Left forelimb (tissue), 1 donor: ENCODE results near the gene QRFP.

Experiments
- DNase-seq: peaks from one replicate; pipeline ENCODE4 v3.0.0-alpha.2; 2018; ENCODE audit warnings: low spot score

Gene QRFP

GRCh38 chr9:130933114-130934046 is 36.8 kb upstream of the QRFP start:
- no peak for DNase-seq

DNA sequence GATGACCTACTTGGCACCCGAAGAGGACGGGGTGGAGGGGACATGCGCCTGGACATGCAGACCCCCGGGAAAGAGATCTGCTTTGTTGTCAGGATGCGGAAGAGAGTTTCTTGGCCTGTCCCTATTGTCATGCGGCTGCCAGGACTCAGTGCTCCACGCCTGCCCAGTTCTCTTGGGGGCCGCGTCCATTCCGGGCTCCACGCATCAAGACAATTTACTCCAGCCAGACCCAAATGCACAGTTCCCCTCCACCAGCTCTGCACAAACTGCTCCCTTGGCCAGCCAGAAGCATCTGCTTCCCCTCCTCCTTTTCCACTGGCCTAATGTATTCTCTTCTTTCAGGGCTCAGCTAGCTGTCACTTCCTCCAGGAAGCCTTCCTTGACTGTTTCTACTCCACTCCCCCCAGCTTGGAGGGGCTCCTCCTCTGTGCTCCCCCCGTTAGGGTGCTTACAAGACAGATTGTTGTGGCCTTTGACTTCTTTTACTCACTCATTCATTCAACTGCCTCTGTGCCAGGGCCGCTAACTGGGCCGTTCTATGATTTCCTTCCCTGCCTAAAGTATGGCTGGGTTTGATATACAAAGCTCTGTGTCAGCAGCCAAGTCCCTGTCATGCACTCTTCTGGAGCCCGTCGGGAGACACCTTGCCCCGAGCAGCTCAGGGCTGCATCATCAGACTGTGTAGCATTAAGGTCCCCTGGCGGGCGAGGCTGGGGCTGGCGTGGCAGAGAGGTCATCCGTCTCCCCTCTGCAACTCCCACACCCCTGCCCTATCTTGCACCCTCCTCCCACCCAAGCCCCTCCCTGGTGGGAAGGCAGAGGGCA is 35.9 kb upstream of the QRFP start:
- no peak for DNase-seq

DNA sequence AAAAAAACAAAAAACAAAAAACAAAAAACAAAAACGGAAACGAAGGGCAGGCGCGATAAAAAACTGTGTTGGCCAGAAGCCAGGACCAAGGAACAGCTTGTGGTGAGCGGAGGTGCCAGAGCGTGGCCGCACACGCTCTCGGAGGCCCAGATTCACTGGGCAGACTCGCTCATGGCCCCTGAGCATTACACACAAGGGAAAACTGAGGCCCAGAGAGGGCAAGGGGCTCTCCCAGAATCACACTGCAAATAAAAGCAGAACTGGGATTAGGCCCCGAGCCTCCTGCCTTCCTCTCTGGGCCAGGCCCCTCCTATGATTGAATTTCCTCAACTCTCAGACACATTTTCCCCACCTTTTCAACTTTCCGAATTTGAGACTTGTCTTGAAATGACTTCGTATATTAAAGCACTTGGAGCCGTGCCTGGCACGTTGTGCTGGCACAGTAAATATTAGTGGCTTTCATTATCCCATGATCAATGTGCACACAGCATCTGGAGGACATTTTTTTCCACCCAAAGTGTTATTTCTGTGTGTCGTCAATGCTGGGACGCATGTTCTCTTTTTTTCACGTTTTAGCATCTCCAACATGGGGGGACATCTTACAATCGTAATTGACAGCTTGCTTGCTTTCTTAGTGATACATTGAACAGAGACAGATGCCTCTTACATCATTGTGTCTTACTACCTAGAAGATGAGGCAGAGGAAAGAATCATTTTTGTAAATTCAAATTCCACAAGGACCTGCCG is 35.1 kb upstream of the QRFP start:
- DNase-seq = no peak

DNA sequence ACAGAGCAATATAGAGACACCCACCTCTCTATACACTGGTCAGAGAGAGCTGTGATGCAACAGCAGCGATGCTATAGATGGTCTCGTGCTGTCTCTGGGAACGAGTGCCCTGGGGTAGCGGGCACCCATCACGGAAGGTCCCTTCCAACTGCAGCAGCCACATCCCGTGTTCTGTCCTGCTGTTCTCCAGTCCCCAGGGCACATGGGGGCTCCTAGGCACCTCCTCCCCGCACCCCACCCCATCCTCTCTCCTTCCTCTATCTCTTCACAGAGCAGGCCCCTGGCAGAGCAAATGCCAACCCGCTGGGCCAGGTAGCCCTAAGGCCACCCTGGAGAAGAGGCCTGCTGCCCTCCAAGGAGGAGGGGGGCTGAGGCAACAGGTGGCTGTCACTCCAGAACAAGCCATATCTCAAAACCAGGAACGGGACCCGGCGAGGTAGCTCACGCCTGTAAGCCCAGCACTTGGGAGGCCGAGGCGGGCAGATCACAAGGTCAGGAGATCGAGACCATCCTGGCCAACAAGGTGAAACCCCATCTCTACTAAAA is 34.3 kb upstream of the QRFP start:
- no peak for DNase-seq

GRCh38 chr9:130930132-130930803 is 33.7 kb upstream of the QRFP start:
- DNase-seq = no peak

DNA sequence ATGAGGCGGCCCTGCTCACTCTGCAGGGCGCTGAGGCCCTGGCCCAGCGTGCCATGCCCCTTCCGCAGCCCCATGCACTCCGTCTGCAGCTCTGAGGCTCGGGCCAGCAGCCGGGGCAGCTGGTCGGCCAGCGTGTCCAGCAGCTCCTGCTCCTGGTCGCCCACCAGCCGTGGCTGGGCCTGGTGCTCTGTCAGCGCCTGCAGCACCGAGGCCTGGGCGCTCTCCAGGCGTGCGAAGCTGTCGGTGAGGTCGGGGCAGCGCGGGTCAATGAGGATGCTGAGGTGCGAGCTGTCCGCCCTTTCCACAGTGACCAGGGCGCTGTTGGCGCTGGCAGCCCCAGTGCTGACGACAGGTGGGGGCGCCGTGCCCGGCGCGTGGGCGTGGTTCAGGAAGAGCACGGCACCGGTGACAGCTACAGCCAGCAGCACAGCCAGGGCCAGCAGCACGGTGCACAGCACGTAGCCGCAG is 33.0 kb upstream of the QRFP start:
- DNase-seq = no peak

- DNase-seq = no peak
These were observed 31.6 kb upstream of the QRFP start for GRCh38 chr9:130927995-130928900.

DNA sequence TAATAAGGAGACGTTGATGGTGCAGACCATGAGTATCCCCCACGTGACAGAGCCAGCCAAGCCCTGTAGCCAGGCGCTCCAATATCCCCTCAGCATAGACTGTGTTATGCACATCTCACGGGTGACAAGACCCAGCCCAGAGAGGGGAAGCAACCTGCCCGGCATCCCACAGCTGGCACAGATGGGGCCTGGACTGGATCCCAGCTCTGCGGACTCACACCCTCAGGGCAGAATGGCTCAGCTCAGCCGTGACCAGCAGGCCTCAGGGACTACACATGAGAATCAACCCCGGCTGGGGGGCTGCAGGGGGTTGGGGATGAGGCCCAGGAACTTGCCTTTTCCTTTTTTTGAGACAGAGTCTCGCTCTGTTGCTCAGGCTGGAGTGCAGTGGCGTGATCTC is 30.7 kb upstream of the QRFP start:
- no peak for DNase-seq

- no peak for DNase-seq
These were observed 28.6 kb upstream of the QRFP start for GRCh38 chr9:130925050-130925678.

GRCh38 chr9:130924448-130924788 is 27.8 kb upstream of the QRFP start:
- no peak for DNase-seq

DNA sequence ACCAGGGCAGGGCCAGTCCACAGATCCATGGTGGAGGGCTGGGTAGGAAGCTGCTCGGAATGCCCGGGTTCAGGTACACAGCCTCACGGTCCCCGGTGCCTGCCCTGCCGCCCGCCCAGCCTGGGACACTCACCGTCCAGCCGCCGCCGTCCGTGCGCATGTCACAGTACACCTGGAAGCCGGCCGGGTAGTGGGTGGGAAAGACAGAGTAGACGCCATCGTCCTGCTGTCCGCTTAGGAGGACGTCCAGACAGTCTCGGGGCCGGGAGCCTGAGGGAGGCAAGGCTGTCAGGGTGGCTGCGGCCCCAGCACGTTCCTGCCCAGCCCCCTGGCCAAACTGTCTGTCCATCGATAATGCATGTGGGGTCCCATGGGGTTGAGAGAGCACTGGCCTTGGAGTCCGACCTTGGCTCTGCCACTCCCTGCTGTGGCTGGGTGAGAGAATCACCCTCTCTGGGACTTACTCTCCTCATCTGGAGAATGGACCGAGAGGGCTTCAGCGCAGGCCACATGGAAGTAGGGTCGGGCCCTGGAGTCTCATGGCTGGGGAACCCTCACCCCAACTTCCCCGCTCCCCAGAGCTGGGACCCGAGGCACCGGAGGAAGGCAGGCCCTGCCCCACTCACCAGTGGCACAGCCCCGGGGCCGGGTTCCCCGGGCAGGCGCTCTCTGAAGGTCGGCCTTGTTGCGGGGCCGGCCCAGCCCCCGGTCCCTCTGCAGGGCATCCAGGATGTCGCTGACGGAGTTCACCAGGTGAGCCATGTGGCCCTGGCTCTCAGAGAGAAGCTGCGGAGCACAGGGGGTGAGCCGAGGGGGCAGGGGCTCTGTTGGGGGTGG is 27.2 kb upstream of the QRFP start:
- no peak for DNase-seq

DNA sequence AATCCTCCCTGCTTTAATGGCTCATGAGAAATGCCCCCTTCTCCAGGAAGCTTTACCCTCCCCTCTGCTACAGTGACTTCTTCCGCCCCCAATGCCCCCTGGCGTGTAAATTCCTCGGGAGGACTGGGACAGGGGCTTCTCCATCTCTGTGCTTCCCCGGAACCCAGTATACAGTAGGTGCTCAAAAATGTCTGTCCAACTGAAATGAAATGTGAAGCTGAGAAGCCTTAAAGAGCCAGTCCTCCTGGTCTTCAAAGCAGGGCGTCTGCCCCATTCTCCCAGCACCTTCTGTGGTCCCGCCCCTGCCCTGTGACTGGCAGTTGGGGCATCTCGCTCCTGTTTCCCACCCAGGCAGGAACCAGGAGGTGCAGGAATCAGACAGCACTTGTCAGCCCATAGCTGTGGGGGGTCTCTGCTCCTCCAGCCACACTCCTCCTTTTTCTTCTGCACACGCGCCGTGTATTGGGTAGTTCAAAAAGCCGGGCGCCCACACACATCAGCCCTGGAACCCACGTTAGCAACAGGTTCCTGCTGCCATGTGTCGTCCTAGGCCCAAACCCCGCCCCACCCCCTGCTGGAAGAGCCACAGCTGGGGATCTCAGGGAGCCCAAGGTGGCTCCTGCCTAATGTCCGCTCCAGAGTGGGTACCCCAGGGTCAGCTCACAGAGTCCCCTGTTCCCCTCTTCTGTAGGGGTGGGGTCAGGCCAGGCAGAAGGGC is 26.4 kb upstream of the QRFP start:
- no peak for DNase-seq

DNA sequence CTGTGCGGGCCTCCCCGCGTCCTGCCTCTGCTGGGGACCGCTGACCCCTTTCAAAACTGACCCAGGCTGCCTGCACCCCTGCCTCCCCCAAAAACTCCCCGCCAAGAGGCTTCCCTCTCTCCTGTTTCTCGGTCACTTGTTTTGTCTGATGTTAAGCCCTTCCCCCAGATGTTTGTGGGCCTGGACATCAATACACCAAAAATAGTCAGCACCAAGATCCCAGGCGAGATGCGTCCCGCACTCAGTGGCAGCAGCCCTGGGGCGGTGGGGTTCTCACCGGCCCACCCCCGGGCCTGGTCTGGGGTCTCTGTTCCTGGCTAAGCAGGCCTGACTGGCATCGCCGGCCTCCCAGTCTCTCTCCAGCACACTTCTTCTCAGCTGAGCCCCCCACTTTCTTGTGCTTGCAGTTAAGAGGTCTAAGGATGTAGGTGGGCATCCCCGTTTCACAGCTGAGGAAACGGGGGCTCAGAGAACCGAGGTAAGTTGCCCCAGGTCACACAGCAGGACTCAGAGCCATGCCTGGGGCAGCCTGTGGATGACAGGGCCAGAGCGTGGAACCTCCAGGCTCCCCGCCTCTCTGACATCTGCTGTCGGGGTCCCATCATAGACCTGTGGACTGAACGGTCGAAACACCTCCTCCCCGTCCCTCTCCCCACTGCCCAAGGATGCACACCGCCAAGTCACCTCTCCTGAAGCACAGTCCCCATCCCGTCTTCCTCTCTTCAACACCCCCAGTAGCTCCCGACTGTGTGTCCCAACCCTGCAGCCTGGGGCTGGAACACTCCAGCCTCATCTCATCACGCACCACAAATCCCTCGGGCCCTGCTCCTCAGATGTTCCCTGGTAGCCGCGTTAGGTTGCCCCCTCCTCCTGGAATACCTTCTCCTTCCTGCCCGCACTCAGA is 25.6 kb upstream of the QRFP start:
- no peak for DNase-seq

- no peak for DNase-seq
These were observed 24.8 kb upstream of the QRFP start for GRCh38 chr9:130921300-130921988.

DNA sequence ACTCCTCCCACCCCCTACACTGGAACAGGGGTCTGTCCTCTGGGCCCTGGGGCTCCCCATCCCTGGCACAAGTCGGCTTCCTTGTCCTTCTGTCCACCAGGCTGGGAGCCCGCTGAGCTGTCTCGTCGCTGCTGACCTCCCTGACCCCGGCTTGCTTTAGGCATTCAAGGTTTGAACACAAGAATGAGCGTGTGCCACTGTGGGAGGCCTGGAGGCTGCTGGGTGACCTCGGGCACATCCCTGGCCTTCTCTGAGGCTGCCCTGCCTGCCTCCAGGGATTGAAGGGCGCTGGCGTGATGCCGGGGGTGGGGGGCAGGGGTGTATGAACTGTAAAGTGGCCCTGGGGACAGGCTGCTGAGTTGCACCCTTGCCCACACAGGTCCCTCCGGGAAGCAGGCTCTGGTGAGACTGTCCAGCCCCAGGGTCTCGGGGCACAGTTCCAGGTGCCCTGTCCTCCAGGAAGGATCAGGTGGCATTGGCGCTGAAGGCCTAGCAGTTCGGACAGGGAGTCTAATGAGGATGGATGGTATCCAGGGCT is 24.2 kb upstream of the QRFP start:
- no peak for DNase-seq

DNA sequence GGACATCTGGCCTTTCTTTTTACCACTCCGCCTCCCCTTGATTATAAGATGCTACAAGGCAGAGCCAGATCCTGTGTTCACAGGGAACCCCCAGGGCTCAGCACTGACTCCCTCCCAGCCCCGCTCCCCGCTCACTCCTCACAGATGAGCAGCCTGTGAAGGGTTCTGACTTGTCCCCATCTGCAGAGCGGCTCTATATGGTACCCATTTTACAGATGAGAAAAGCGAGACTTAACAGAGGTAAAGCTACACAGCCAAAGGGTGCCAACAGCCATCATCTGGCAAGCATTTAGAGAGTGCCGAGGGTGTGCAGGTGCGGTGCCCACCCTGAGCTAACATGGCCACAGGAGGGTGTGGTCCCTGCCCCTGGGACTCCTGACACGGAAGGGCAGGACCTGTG is 23.6 kb upstream of the QRFP start:
- DNase-seq = no peak
